Hepatocyte (in vitro differentiated cells): ENCODE results near the gene WNT3A. TPM values are rescaled to one million over a fixed set of nuclear protein-coding genes. Genes with fewer than 3 reads are reported as not detected.

Experiments used
- DNase-seq: peaks from one replicate; pipeline ENCODE4 v3.0.0-alpha.2; 2016; ENCODE audit warnings: low spot score
- H2AFZ ChIP-seq: fragments of 200-600 bp; sonication (generic); 2 replicates; pipeline ENCODE4 v1.6.0; 2016; ENCODE audit warnings: antibody characterized with exemption, mild to moderate bottlenecking
- H3K27ac ChIP-seq: fragments of 200-600 bp; sonication (generic); 2 replicates; pipeline ENCODE4 v1.5.1; 2016; ENCODE audit warnings: mild to moderate bottlenecking
- H3K27me3 ChIP-seq: fragments of 200-600 bp; sonication (generic); 2 replicates; pipeline ENCODE4 v1.6.1; 2016
- H3K36me3 ChIP-seq: fragments of 200-600 bp; sonication (generic); replicated peaks from 2 replicates; pipeline ENCODE4 v1.5.1; 2016; ENCODE audit warnings: low read depth; ENCODE audit not compliant: insufficient read depth
- H3K4me1 ChIP-seq: fragments of 200-600 bp; sonication (generic); 2 replicates; pipeline ENCODE4 v1.5.1; 2016; ENCODE audit warnings: mild to moderate bottlenecking, moderate library complexity; ENCODE audit not compliant: insufficient read depth
- H3K4me2 ChIP-seq: fragments of 200-600 bp; sonication (generic); 2 replicates; pipeline ENCODE4 v1.6.0; 2016
- H3K4me3 ChIP-seq: fragments of 200-600 bp; sonication (generic); 2 replicates; pipeline ENCODE4 v1.5.1; 2016; ENCODE audit warnings: mild to moderate bottlenecking
- H3K79me2 ChIP-seq: fragments of 200-600 bp; sonication (generic); 2 replicates; pipeline ENCODE4 v1.6.0; 2017; ENCODE audit warnings: mild to moderate bottlenecking
- H3K9me2 ChIP-seq: fragments of 200-600 bp; sonication (generic); replicated peaks from 2 replicates; pipeline ENCODE4 v1.6.0; 2017; ENCODE audit warnings: mild to moderate bottlenecking; ENCODE audit not compliant: insufficient read depth
- H3K9me3 ChIP-seq: fragments of 200-600 bp; sonication (generic); 2 replicates; pipeline ENCODE4 v1.5.1; 2016; ENCODE audit warnings: low read depth, mild to moderate bottlenecking
- H4K20me1 ChIP-seq: fragments of 200-600 bp; sonication (generic); 2 replicates; pipeline ENCODE4 v1.6.0; 2016; ENCODE audit warnings: mild to moderate bottlenecking; ENCODE audit not compliant: insufficient read depth, poor library complexity, severe bottlenecking
- EZH2 ChIP-seq: fragments of 200-600 bp; sonication (generic); IDR thresholded peaks from 2 replicates; pipeline ENCODE4 v1.6.1; 2016; ENCODE audit warnings: antibody characterized with exemption, mild to moderate bottlenecking, borderline replicate concordance
- EZH2phosphoT487 ChIP-seq: fragments of 200-600 bp; sonication (generic); IDR thresholded peaks from one replicate; pipeline ENCODE4 v1.6.1; 2018; ENCODE audit warnings: antibody characterized with exemption, mild to moderate bottlenecking, low read depth, moderate library complexity; ENCODE audit not compliant: unreplicated experiment, severe bottlenecking
- WGBS: methylation state at CpG from one replicate; pipeline ENCODE4 v1.1.6; 2016; ENCODE audit warnings: low lambda C conversion rate; ENCODE audit errors: missing lambda C conversion rate; 5-methylcytosine and 5-hydroxymethylcytosine counted together
- polyA plus RNA-seq: library from polyadenylated mRNA; unstranded; fragments of >200 nt; fragmentation: Nextera tagmentation; extraction: Ambion mirVana; gene quantifications from 2 replicates; pipeline ENCODE4 v1.2.1, GENCODE V29; 2016
- total RNA-seq: library from RNA; depleted of rRNA; stranded (reverse); fragments of >200 nt; gene quantifications from 2 replicates; pipeline ENCODE4 v1.2.3, GENCODE V29; 2014
- TF ChIP-seq, protein P1 (sequence below): fragments of 200-600 bp; sonication (generic); IDR thresholded peaks from 2 replicates; pipeline ENCODE4 v1.5.1; 2016; ENCODE audit warnings: antibody characterized with exemption, mild to moderate bottlenecking; ENCODE audit not compliant: poor library complexity

WNT3A gene
- total and polyA plus RNA-seq, 2 experiments from 2014 or later, result 0.03 TPM; not detected in 1

DNA sequence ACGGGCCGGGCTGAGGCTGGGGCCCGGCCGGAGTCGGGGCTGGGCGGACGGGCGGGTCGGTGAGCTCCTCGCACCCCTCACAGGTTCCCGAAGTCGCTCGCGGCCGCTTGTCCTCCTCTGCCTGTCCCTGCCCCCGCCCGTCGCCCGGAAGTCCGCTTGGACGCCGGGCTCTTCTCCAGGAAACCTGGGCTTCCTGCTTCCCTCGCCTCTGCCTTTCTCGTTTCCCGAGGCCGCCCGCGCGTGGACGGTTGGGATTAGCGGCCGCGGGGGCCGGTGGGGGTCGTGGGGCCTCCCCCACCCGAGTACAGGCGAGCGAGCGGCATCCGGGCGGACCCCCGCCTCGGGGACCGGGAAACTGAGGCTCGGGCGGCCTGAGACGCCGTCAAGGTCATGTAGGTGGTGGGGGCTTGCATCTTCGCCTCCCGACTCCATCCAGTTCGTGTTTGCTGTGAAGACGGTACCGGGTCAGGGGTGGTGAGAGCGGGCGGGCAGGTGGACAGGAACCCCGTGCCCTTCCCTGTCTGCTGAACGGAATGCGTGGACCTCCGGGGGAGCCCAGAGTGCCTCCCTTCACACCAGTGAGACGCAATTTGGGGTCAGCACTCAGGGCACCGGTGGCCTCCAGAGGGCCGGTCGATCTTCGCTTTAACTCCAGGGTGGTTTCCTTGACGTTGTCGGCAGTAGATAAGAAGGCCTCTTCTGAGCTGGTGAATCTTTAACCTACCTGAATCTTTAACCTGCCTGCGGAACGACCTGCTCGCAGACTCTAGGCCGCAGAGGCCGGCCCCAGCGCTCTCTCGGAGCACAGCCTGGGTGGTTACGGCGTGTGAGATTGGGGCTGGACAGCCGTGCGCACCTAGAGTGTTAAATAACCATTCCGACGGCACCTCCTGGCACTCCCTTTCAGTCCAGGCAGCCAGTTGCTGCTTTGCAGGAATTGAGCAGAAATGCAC lies 76.4 kb downstream of the WNT3A start:
- Histone ChIP-seq H3K9me3 (no peaks in the 10 kb centered on the region), H3K4me1 (peaks cover 45% of the 10 kb centered on the region)

DNA sequence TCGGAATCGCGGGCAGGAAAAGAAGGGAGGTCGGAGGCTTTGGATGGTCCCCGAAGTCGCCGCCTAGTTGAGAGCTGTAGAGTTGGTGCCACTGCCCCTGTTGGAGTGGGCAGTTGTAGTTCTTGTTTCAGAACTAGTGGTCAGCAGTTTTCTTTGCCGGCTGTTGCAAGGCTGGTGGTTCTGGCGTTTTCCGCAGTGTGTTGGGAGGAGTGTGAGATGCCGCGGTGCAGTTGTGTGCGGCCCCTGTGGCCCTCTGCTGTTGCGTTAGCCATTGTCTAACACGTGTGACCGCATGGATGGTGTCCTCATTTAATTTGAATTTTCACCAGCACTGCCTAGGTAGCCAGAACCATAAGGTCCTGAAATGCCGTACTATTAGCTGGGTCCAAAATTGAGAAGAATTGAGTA lies 77.1 kb downstream of the WNT3A start:
- under 1% methylated on average over 16 of the region's 17 CpGs for WGBS
- peaks cover 52% of the 10 kb centered on the region for H3K4me1 ChIP-seq
- peak overlapping the region; percentile 84 for H3K4me3 ChIP-seq
- peak overlapping the region; percentile 100 for H3K27ac ChIP-seq
- H4K20me1 ChIP-seq, result peaks cover 58% of the 10 kb centered on the region
- TF ChIP-seq EZH2, result no peak
- TF ChIP-seq, protein P1, sequence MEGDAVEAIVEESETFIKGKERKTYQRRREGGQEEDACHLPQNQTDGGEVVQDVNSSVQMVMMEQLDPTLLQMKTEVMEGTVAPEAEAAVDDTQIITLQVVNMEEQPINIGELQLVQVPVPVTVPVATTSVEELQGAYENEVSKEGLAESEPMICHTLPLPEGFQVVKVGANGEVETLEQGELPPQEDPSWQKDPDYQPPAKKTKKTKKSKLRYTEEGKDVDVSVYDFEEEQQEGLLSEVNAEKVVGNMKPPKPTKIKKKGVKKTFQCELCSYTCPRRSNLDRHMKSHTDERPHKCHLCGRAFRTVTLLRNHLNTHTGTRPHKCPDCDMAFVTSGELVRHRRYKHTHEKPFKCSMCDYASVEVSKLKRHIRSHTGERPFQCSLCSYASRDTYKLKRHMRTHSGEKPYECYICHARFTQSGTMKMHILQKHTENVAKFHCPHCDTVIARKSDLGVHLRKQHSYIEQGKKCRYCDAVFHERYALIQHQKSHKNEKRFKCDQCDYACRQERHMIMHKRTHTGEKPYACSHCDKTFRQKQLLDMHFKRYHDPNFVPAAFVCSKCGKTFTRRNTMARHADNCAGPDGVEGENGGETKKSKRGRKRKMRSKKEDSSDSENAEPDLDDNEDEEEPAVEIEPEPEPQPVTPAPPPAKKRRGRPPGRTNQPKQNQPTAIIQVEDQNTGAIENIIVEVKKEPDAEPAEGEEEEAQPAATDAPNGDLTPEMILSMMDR, result no peak
- no peak for TF ChIP-seq EZH2phosphoT487
- DNase-seq, result peak; percentile 40
- H3K27me3 ChIP-seq, result no peaks in the 10 kb centered on the region
- H3K9me2 ChIP-seq, result no peaks in the 10 kb centered on the region
- no peaks in the 10 kb centered on the region for H3K9me3 ChIP-seq
- peaks cover 85% of the 10 kb centered on the region for H3K79me2 ChIP-seq
- no peaks in the 10 kb centered on the region for H3K36me3 ChIP-seq
- no peak overlapping the region for H2AFZ ChIP-seq
- peak overlapping the region; percentile 98 for H3K4me2 ChIP-seq

More for the DNA sequence above, 76.4 kb downstream of the WNT3A start:
- Histone ChIP-seq H2AFZ (no peak overlapping the region), H3K79me2 (peaks cover 78% of the 10 kb centered on the region), H3K9me2 (no peaks in the 10 kb centered on the region), H3K36me3 (no peaks in the 10 kb centered on the region), H3K4me3 (peak overlapping the region; percentile 84), H3K4me2 (peak overlapping the region; percentile 98), H4K20me1 (peaks cover 51% of the 10 kb centered on the region), H3K27me3 (no peaks in the 10 kb centered on the region), H3K27ac (peak overlapping the region; percentile 100)
- DNase-seq, result peak; percentile 78
- under 1% methylated on average over 67 of the region's 79 CpGs for WGBS
- no peak for TF ChIP-seq EZH2
- TF ChIP-seq, protein P1, result no peak
- TF ChIP-seq EZH2phosphoT487, result no peak

DNA sequence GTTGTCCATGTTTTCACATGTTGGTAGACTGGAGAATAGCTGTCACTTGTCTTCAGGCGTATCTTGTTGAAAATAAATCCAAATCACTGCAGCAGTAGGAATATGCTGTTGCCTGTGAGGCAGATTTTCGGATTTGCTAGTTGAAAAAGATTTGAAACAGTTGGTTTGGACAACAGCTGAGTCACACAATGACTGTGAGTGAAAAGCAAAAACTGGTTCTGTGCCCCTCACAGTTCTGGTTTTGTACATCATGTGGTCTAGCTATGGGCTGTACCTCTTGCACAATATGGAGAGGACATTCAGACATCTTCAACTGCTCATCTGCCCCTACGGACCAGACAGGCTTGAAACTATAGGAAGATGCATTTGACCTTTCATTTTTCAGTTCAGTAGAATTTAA lies 77.5 kb downstream of the WNT3A start:
- Histone ChIP-seq H4K20me1 (peaks cover 62% of the 10 kb centered on the region), H3K27ac (peak overlapping the region; percentile 100)
- 31% methylated on average over 3 of the region's 3 CpGs for WGBS

More for the DNA sequence above, 77.5 kb downstream of the WNT3A start:
- H3K9me2 ChIP-seq, result no peaks in the 10 kb centered on the region
- H2AFZ ChIP-seq, result no peak overlapping the region
- TF ChIP-seq EZH2phosphoT487 (no peak), EZH2 (no peak)
- TF ChIP-seq, protein P1, result no peak
- peaks cover 89% of the 10 kb centered on the region for H3K79me2 ChIP-seq
- H3K36me3 ChIP-seq, result no peaks in the 10 kb centered on the region
- H3K9me3 ChIP-seq, result no peaks in the 10 kb centered on the region
- H3K27me3 ChIP-seq, result no peaks in the 10 kb centered on the region
- peaks cover 54% of the 10 kb centered on the region for H3K4me1 ChIP-seq
- peak overlapping the region; percentile 84 for H3K4me3 ChIP-seq
- peak; percentile 50 for DNase-seq
- peak overlapping the region; percentile 98 for H3K4me2 ChIP-seq
